HepG2 (cell line): Measurements from ENCODE around the gene SERTAD1. TPM values are rescaled to one million over a fixed set of nuclear protein-coding genes. Genes with fewer than 3 reads are reported as not detected.

Experiments
- CAMTA2 ChIP-seq: sonication (generic); formaldehyde crosslinking; IDR thresholded peaks from 2 replicates; pipeline ENCODE4 v1.4.0; 2020; ENCODE audit warnings: mild to moderate bottlenecking, missing genetic modification reagents, borderline replicate concordance
- EEA1 ChIP-seq: sonication (generic); formaldehyde crosslinking; IDR thresholded peaks from 2 replicates; pipeline ENCODE4 v1.5.1; 2020; ENCODE audit warnings: mild to moderate bottlenecking, missing genetic modification reagents, borderline replicate concordance
- NCOA5 ChIP-seq: sonication (generic); formaldehyde crosslinking; IDR thresholded peaks from 2 replicates; pipeline ENCODE4 v1.4.0; 2020; ENCODE audit warnings: missing genetic modification reagents
- PHF5A ChIP-seq: IDR thresholded peaks from one replicate; pipeline ENCODE4 v1.6.1; 2018; ENCODE audit warnings: low read depth, missing genetic modification reagents; ENCODE audit not compliant: unreplicated experiment
- SMYD3 ChIP-seq: sonication (generic); formaldehyde crosslinking; IDR thresholded peaks from 2 replicates; pipeline ENCODE4 v1.8.1; 2023; ENCODE audit warnings: mild to moderate bottlenecking, missing genetic modification reagents
- SOX5 ChIP-seq: IDR thresholded peaks from 2 replicates; pipeline ENCODE4 v1.6.1; 2016; ENCODE audit warnings: borderline replicate concordance
- SP1 ChIP-seq, 2 experiments: fragments of 450-650 bp in 1 of 2; sonication (generic) in 1 of 2; formaldehyde crosslinking in 1 of 2; IDR thresholded peaks; 2 replicates each; pipeline versions ENCODE4 v1.4.0 to v1.6.1; 2016 to 2020; ENCODE audit warnings: missing genetic modification reagents in 1 of 2
- TOPORS ChIP-seq: sonication (generic); formaldehyde crosslinking; IDR thresholded peaks from 2 replicates; pipeline ENCODE4 v1.8.0; 2023; ENCODE audit warnings: mild to moderate bottlenecking, missing genetic modification reagents
- ZBTB7B ChIP-seq: sonication (generic); formaldehyde crosslinking; IDR thresholded peaks from 2 replicates; pipeline ENCODE4 v1.4.0; 2020; ENCODE audit warnings: missing genetic modification reagents
- ZIK1 ChIP-seq: sonication (generic); formaldehyde crosslinking; IDR thresholded peaks from 2 replicates; pipeline ENCODE4 v1.5.0; 2020; ENCODE audit warnings: mild to moderate bottlenecking, low read depth, missing genetic modification reagents, borderline replicate concordance
- ZKSCAN1 ChIP-seq: fragments of 150-350 bp; IDR thresholded peaks from 2 replicates; pipeline ENCODE4 v1.6.1; 2014; ENCODE audit warnings: low read length
- ZNF34 ChIP-seq: sonication (generic); formaldehyde crosslinking; IDR thresholded peaks from 2 replicates; pipeline ENCODE4 v1.4.0; 2020; ENCODE audit warnings: mild to moderate bottlenecking, missing genetic modification reagents, borderline replicate concordance
- ZNF615 ChIP-seq: sonication (generic); formaldehyde crosslinking; IDR thresholded peaks from 2 replicates; pipeline ENCODE4 v1.5.0; 2020; ENCODE audit warnings: mild to moderate bottlenecking, missing genetic modification reagents, borderline replicate concordance
- polyA plus RNA-seq, 8 experiments: library from polyadenylated mRNA; depleted of rRNA in 3 of 8; stranded (reverse) in 7 of 8; unstranded in 1 of 8; fragments of >200 nt; fragmentation: Illumina TruSeq in 4 of 8; extraction: Trizol in 4 of 8; gene quantifications; 2 replicates each; pipeline versions ENCODE4 v1.2.1 to v1.2.3, GENCODE V29; 2011 to 2016; ENCODE audit warnings: low read depth in 4 of 8, missing spikeins in 1 of 8, mixed read lengths in 1 of 8; ENCODE audit not compliant: insufficient read depth in 1 of 8
- total RNA-seq, 5 experiments: library from RNA; depleted of rRNA; stranded (reverse); fragments of >200 nt; fragmentation: Illumina TruSeq; extraction: Trizol; gene quantifications; 2 replicates each; pipeline ENCODE4 v1.2.3, GENCODE V29; 2016; ENCODE audit warnings: low read depth in 1 of 5
- TF ChIP-seq, protein P1 (sequence below): sonication (generic); formaldehyde crosslinking; IDR thresholded peaks from 2 replicates; pipeline ENCODE4 v1.4.0; 2020; ENCODE audit warnings: mild to moderate bottlenecking, missing genetic modification reagents
- TF ChIP-seq, protein P2 (sequence below): sonication (generic); formaldehyde crosslinking; IDR thresholded peaks from 2 replicates; pipeline ENCODE4 v1.4.0; 2020; ENCODE audit warnings: mild to moderate bottlenecking, missing genetic modification reagents, borderline replicate concordance
- TF ChIP-seq, protein P3 (sequence below): sonication (generic); formaldehyde crosslinking; IDR thresholded peaks from 2 replicates; pipeline ENCODE4 v1.5.0; 2020; ENCODE audit warnings: missing genetic modification reagents
- TF ChIP-seq, protein P4 (sequence below): sonication (generic); formaldehyde crosslinking; IDR thresholded peaks from 2 replicates; pipeline ENCODE4 v1.4.0; 2020; ENCODE audit warnings: missing genetic modification reagents

The SERTAD1 gene
- total and polyA plus RNA-seq, 2 of the 13 experiments (the other 11 are each of a cell fraction or from before 2014, with no cell fraction given): 4.3 to 4.5 TPM

DNA sequence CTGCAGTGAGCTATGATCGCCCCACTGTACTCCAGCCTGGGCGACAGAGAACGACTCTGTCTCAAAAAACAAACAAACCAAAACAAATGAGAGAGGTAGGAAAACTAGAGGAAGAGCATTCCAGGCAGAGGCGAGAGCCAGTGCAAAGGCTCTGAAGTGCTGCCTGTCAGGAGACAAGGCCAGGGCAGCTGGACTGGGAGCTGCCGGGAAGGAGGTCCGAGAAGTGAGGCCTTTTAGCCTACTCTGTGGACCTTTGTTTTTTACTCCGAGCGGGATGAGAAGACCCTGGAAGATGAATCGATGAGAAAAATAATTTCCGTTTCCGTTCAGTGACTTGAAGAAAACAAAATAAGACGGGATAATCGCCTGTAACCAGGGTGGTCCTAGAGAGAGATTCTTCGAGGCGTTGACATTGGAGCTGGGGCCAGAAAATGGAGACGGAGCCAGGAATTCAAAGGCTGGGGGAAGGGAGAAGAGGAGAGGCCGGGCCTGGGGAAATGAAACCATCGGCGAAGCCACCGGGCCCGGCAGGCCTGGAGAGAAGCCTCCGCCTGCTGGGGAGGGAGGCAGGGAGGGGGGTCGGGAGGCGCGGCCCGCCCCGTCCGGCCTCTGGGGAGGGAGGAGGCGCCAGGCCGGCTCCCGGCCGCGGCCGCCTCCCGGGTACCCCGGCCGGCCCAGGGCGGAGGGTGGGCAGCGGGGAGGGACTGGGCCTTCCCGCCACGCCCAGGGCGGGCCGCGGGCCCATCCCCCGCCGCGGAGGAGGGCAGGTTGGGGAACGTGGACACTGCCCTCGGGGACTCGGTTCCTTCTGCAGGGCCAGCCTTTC is 7.8 kb upstream of the SERTAD1 start (continued):
- TF ChIP-seq, protein P1, sequence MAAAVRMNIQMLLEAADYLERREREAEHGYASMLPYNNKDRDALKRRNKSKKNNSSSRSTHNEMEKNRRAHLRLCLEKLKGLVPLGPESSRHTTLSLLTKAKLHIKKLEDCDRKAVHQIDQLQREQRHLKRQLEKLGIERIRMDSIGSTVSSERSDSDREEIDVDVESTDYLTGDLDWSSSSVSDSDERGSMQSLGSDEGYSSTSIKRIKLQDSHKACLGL (CRISPR knock-in tag): peak; percentile 17; the same call in 1 of the 2 replicates
- no peak for TF ChIP-seq SP1 (IDR thresholded peaks at IDR 0.05)
- peak; percentile 65 for TF ChIP-seq SP1 (CRISPR knock-in tag; IDR thresholded peaks at IDR 0.05)
- TF ChIP-seq SOX5 (CRISPR knock-in tag): no peak
- TF ChIP-seq ZNF34 (CRISPR knock-in tag): no peak
- TF ChIP-seq CAMTA2 (CRISPR knock-in tag): no peak
- TF ChIP-seq EEA1 (CRISPR knock-in tag): peak; percentile 26; the same call in 1 of the 2 replicates
- TF ChIP-seq, protein P2, sequence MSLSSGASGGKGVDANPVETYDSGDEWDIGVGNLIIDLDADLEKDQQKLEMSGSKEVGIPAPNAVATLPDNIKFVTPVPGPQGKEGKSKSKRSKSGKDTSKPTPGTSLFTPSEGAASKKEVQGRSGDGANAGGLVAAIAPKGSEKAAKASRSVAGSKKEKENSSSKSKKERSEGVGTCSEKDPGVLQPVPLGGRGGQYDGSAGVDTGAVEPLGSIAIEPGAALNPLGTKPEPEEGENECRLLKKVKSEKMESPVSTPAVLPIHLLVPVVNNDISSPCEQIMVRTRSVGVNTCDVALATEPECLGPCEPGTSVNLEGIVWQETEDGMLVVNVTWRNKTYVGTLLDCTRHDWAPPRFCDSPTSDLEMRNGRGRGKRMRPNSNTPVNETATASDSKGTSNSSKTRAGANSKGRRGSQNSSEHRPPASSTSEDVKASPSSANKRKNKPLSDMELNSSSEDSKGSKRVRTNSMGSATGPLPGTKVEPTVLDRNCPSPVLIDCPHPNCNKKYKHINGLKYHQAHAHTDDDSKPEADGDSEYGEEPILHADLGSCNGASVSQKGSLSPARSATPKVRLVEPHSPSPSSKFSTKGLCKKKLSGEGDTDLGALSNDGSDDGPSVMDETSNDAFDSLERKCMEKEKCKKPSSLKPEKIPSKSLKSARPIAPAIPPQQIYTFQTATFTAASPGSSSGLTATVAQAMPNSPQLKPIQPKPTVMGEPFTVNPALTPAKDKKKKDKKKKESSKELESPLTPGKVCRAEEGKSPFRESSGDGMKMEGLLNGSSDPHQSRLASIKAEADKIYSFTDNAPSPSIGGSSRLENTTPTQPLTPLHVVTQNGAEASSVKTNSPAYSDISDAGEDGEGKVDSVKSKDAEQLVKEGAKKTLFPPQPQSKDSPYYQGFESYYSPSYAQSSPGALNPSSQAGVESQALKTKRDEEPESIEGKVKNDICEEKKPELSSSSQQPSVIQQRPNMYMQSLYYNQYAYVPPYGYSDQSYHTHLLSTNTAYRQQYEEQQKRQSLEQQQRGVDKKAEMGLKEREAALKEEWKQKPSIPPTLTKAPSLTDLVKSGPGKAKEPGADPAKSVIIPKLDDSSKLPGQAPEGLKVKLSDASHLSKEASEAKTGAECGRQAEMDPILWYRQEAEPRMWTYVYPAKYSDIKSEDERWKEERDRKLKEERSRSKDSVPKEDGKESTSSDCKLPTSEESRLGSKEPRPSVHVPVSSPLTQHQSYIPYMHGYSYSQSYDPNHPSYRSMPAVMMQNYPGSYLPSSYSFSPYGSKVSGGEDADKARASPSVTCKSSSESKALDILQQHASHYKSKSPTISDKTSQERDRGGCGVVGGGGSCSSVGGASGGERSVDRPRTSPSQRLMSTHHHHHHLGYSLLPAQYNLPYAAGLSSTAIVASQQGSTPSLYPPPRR: no peak
- no peak for TF ChIP-seq ZBTB7B (CRISPR knock-in tag)
- TF ChIP-seq, protein P3, sequence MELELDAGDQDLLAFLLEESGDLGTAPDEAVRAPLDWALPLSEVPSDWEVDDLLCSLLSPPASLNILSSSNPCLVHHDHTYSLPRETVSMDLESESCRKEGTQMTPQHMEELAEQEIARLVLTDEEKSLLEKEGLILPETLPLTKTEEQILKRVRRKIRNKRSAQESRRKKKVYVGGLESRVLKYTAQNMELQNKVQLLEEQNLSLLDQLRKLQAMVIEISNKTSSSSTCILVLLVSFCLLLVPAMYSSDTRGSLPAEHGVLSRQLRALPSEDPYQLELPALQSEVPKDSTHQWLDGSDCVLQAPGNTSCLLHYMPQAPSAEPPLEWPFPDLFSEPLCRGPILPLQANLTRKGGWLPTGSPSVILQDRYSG: no peak
- no peak for TF ChIP-seq ZNF615 (CRISPR knock-in tag)
- TF ChIP-seq PHF5A (CRISPR knock-in tag): no peak
- TF ChIP-seq ZIK1: no peak
- TF ChIP-seq, protein P4, sequence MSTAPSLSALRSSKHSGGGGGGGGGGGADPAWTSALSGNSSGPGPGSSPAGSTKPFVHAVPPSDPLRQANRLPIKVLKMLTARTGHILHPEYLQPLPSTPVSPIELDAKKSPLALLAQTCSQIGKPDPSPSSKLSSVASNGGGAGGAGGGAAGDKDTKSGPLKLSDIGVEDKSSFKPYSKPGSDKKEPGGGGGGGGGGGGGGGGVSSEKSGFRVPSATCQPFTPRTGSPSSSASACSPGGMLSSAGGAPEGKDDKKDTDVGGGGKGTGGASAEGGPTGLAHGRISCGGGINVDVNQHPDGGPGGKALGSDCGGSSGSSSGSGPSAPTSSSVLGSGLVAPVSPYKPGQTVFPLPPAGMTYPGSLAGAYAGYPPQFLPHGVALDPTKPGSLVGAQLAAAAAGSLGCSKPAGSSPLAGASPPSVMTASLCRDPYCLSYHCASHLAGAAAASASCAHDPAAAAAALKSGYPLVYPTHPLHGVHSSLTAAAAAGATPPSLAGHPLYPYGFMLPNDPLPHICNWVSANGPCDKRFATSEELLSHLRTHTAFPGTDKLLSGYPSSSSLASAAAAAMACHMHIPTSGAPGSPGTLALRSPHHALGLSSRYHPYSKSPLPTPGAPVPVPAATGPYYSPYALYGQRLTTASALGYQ (CRISPR knock-in tag): peak; percentile 49; the same call in 1 of the 2 replicates
- TF ChIP-seq SMYD3: no peak
- TF ChIP-seq ZKSCAN1: no peak
- no peak for TF ChIP-seq NCOA5 (CRISPR knock-in tag)
- no peak for TF ChIP-seq TOPORS (CRISPR knock-in tag)
